Loucy (cell line): ENCODE measurements around the gene DRGX.

Experiments
- H2AFZ ChIP-seq: fragments of 200-600 bp; sonication (generic); 2 replicates; pipeline ENCODE4 v1.6.0; 2016; ENCODE audit warnings: antibody characterized with exemption, mild to moderate bottlenecking, low read length, moderate library complexity
- H3F3A ChIP-seq: fragments of 200-600 bp; 2 replicates; pipeline ENCODE4 v1.6.0; 2016; ENCODE audit warnings: antibody characterized with exemption, low read depth, mild to moderate bottlenecking
- H3K27me3 ChIP-seq: fragments of 200-600 bp; sonication (generic); 2 replicates; pipeline ENCODE4 v1.6.1; 2014; ENCODE audit warnings: low read length, mild to moderate bottlenecking; ENCODE audit not compliant: insufficient read depth, poor library complexity, severe bottlenecking
- H3K36me3 ChIP-seq: fragments of 200-600 bp; sonication (generic); 2 replicates; pipeline ENCODE4 v1.6.1; 2016; ENCODE audit warnings: low read length; ENCODE audit not compliant: insufficient read depth
- H3K4me1 ChIP-seq: fragments of 200-600 bp; sonication (generic); 2 replicates; pipeline ENCODE4 v1.5.1; 2014; ENCODE audit warnings: low read length, mild to moderate bottlenecking; ENCODE audit not compliant: insufficient read depth, poor library complexity, severe bottlenecking
- H3K4me2 ChIP-seq: fragments of 200-600 bp; sonication (generic); 2 replicates; pipeline ENCODE4 v1.6.0; 2014; ENCODE audit warnings: antibody characterized with exemption, low read length, low read depth, mild to moderate bottlenecking; ENCODE audit not compliant: poor library complexity, severe bottlenecking
- H3K4me3 ChIP-seq: fragments of 200-600 bp; sonication (generic); 2 replicates; pipeline ENCODE4 v1.5.1; 2014; ENCODE audit warnings: low read length, mild to moderate bottlenecking, mixed read lengths; ENCODE audit not compliant: poor library complexity, severe bottlenecking
- H3K79me2 ChIP-seq: fragments of 200-600 bp; sonication (generic); 2 replicates; pipeline ENCODE4 v1.6.1; 2014; ENCODE audit warnings: low read length; ENCODE audit not compliant: insufficient read depth
- H3K9ac ChIP-seq: fragments of 200-600 bp; sonication (generic); 2 replicates; pipeline ENCODE4 v1.6.0; 2014; ENCODE audit warnings: mild to moderate bottlenecking, low read depth, low read length, moderate library complexity; ENCODE audit not compliant: poor library complexity, severe bottlenecking
- H3K9me2 ChIP-seq: fragments of 200-600 bp; sonication (generic); replicated peaks from 2 replicates; pipeline ENCODE4 v1.6.1; 2016; ENCODE audit warnings: low read depth, low read length, mixed read lengths
- H3K9me3 ChIP-seq: fragments of 200-600 bp; sonication (generic); 2 replicates; pipeline ENCODE4 v1.6.1; 2014; ENCODE audit warnings: mild to moderate bottlenecking, antibody characterized with exemption, low read length, low read depth; ENCODE audit not compliant: insufficient read depth
- H4K20me1 ChIP-seq: fragments of 200-600 bp; sonication (generic); 2 replicates; pipeline ENCODE4 v1.6.0; 2014; ENCODE audit warnings: antibody characterized with exemption, low read length, mild to moderate bottlenecking; ENCODE audit not compliant: insufficient read depth, poor library complexity, severe bottlenecking
- CTCF ChIP-seq: fragments of 200-600 bp; sonication (generic); conservative IDR thresholded peaks from 2 replicates; pipeline ENCODE4 v1.5.1; 2014; ENCODE audit warnings: mild to moderate bottlenecking, antibody characterized with exemption, low read length
- EZH2phosphoT487 ChIP-seq: fragments of 200-600 bp; IDR thresholded peaks from 2 replicates; pipeline ENCODE4 v1.6.1; 2018; ENCODE audit warnings: antibody characterized with exemption, mild to moderate bottlenecking, moderate library complexity, borderline replicate concordance

The DRGX gene

DNA sequence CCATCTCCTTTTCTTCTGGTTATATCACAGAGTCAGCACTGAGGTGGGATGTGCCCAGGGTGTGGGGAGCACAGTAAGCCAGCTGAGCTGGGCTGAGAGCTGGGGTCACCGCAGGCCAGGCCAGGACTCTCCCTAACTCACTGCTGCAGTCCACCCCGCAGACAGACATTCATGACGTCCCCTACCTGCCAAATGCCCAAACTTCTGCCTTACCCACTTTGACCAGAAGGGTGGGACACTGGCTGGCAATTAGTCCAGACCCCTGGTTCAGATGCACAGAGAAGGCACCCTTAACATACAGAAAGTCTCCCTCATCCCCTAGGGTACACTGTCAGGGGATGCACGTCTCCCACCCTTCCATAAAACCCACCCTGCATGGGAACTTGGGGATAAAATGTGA is 2.1 kb downstream of the DRGX start:
- Histone ChIP-seq H4K20me1 (no peaks in the 10 kb centered on the region), H3K36me3 (no peaks in the 10 kb centered on the region), H3K9me3 (no peaks in the 10 kb centered on the region), H3K4me1 (no peaks in the 10 kb centered on the region), H3K9ac (no peak overlapping the region), H2AFZ (no peak overlapping the region), H3K9me2 (no peaks in the 10 kb centered on the region), H3K4me2 (no peak overlapping the region), H3F3A (no peaks in the 10 kb centered on the region), H3K4me3 (no peak overlapping the region), H3K79me2 (no peaks in the 10 kb centered on the region), H3K27me3 (peaks cover 8% of the 10 kb centered on the region)
- no peak for TF ChIP-seq EZH2phosphoT487
- peak; percentile 37; the same call in 1 of the 2 replicates for TF ChIP-seq CTCF

GRCh38 chr10:49393301-49393700 is 2.6 kb downstream of the DRGX start:
- no peaks in the 10 kb centered on the region for H4K20me1 ChIP-seq
- H3F3A ChIP-seq, result no peaks in the 10 kb centered on the region
- H3K36me3 ChIP-seq, result no peaks in the 10 kb centered on the region
- H3K9me2 ChIP-seq, result no peaks in the 10 kb centered on the region
- TF ChIP-seq CTCF, result no peak
- no peak for TF ChIP-seq EZH2phosphoT487
- H3K4me2 ChIP-seq, result no peak overlapping the region
- no peaks in the 10 kb centered on the region for H3K9me3 ChIP-seq
- no peaks in the 10 kb centered on the region for H3K79me2 ChIP-seq
- no peak overlapping the region for H3K4me3 ChIP-seq
- no peaks in the 10 kb centered on the region for H3K4me1 ChIP-seq
- peaks cover 8% of the 10 kb centered on the region for H3K27me3 ChIP-seq
- no peak overlapping the region for H3K9ac ChIP-seq
- H2AFZ ChIP-seq, result no peak overlapping the region

DNA sequence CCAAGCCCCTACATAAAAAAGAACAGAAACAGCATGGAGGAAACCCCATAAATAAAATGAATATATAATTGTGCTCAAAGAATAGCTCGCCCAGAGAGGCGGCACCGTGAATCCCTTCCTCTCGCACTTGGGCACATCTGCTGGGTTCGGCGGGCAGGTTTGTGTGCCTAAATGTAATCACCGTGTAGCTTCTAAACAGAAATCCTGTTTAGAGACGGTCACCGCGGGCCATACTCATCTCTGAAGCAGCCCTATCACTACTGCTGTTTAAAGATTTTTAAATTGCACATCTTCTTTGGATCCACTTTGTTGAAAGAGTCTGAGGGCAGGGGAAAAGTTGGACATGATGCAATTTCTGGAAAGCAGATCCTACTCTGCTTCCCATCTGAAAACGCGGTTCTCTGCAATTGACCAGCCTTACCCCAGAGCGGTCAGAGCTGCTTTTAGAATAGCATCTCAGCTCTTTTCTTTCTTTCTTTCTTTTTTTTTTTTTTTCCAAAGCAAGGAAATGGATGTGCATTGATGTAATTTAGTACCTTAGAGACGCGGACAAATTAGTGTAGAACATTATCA is 6.4 kb downstream of the DRGX start:
- Histone ChIP-seq H3K9me2 (no peaks in the 10 kb centered on the region), H4K20me1 (no peaks in the 10 kb centered on the region), H2AFZ (no peak overlapping the region), H3K4me2 (no peak overlapping the region), H3K9ac (no peak overlapping the region), H3K79me2 (no peaks in the 10 kb centered on the region), H3K4me1 (no peaks in the 10 kb centered on the region), H3K27me3 (peaks cover 8% of the 10 kb centered on the region), H3K4me3 (no peak overlapping the region), H3K36me3 (no peaks in the 10 kb centered on the region), H3K9me3 (no peaks in the 10 kb centered on the region), H3F3A (no peaks in the 10 kb centered on the region)
- no peak for TF ChIP-seq CTCF
- TF ChIP-seq EZH2phosphoT487, result no peak
